HG03432 (cell line): ENCODE measurements around the gene DYNLT2.
"Not testable (repeated sequence)": the region's sequence is repeated elsewhere in the genome, so short reads cannot be mapped to it uniquely, and the experiment has no call there.

Experiments
- ATAC-seq: cut with Tn5 transposase; IDR thresholded peaks from one replicate; pipeline ENCODE4 v1.9.1; 2021; ENCODE audit warnings: mild to moderate bottlenecking, moderate library complexity; ENCODE audit not compliant: unreplicated experiment

The DYNLT2 gene

DNA sequence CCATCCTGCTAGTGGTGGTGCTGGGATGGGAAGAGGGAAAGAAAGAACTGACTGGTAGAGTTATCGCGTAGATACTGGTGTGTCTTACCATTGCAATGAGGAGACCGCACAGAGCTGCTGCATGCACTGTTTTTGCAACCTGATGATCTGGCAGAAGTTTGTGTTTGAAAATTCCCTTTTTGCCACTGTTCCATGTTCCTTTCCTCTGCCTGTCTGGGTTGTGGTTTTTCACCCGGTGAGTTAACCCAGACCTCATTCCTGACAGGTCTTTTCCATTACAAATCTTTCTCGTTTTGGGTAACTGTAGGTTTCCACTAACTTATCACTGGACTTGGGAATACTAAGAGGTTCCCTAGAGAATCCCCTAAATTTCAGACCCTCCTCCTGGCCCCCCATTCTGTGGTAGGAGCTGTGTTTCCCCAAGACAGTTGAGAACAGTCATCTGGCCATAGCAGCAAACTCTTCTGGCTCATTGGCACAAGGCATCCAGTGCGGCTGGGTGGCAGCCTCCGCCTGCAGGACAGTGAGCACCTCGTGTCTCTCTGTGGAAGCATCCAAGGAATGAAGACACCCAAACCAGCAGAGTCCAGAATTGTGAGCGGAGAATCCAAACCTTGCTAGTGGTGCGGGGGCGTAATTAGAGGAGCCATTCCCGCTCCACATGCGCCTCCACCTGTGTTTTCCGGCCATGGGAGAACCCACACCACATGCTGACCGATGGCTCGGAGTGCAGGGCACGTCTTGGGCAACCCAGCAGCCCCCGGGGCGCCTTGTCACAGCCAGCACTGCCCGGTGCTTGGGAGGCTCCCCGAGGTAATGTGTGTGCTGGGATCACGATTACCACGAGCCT is 32.8 kb upstream of the DYNLT2 start:
- no peak for ATAC-seq

DNA sequence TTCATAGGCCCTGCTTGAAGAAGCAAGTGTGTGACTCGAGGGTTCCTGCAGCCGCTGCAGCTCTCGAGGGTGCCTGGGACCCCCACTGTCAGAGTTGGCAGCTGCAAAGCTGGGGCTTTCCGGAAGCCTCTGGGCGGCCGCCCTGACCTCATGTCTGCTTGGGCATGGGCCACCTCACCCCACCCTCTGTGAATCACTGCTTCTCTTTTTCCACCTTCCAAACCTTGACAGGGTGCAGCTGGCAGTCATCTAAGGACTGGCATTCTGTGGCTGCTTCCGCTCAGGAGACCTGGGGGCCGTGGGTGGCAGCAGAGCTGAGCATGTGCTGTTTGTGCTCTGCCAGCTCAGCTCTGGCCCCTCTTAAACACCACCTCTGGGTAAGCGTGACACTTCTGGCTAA is 32.0 kb upstream of the DYNLT2 start:
- no peak for ATAC-seq

- no peak for ATAC-seq
These were observed 31.6 kb upstream of the DYNLT2 start for GRCh38 chr6:169782966-169783365.

DNA sequence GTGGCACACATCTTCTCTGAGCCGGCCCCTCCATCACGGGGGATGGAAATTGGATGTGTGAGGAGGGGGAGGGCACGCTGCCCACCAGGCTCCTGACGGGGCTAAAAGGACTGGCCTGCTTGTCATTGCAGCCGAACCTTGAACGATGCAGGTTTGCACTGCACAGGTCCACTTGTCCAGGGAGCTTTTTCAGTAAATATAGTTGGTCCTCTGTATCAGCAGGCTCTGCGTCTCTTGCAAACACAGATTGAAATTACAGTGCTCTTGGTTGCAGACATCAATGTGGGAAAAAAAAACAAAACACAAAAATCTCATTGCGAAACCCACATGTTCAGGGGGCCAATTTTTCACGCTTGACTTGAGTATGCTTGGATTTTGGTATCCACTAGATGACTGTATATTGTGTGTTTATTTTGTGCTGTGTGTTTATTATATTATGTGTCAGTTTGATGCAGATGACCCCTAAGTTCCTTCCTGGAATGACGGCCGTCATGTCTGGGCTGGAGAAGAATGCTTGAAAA is 29.3 kb upstream of the DYNLT2 start:
- no peak for ATAC-seq

DNA sequence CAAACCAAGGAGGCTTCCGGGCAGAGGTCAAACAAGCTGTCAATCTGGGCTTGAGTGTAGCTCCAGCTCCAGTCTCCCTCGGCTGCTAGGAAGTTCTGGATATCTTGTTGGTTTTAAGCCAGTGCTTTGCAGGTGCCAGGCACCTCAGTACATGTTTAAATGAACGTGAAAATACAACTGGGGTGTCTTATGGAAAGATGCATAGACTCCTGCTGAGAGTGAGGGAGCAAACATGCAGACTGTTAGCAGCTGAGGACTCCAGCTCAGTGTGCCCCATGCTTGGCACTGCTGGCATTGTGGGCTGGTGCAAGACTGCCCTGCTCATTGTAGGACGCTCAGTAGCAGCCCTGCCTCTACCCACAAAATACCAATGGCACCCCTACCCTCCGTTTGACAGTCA is 28.5 kb upstream of the DYNLT2 start:
- ATAC-seq = no peak

GRCh38 chr6:169779092-169779815 is 27.9 kb upstream of the DYNLT2 start:
- no peak for ATAC-seq

DNA sequence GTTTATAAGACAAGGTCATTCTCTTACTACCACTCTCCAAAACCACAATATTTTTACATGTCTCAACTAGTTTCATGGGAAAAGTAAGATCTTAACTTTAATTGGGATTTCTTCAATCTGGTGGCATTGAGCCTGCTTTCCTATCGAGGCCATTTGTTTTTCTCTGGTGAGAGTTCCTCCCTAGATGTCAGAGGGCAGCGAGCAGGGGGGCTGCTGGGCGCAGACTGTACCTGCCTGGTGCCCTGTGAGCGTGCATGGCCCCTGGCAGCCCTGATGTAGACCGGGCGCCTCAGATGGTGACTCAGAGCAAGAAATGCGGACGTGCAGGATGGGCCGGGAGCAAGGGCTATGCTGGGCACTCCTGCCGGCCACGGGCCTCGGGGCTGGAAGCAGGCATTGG is 27.3 kb upstream of the DYNLT2 start:
- no peak for ATAC-seq

- ATAC-seq = no peak
These were observed 26.5 kb upstream of the DYNLT2 start for GRCh38 chr6:169777896-169778295.

- no peak for ATAC-seq
These were observed 25.0 kb upstream of the DYNLT2 start for GRCh38 chr6:169776379-169776778.

- no peak for ATAC-seq
These were observed 23.9 kb upstream of the DYNLT2 start for GRCh38 chr6:169775321-169775720.

GRCh38 chr6:169774347-169774746 is 23.0 kb upstream of the DYNLT2 start:
- no peak for ATAC-seq

DNA sequence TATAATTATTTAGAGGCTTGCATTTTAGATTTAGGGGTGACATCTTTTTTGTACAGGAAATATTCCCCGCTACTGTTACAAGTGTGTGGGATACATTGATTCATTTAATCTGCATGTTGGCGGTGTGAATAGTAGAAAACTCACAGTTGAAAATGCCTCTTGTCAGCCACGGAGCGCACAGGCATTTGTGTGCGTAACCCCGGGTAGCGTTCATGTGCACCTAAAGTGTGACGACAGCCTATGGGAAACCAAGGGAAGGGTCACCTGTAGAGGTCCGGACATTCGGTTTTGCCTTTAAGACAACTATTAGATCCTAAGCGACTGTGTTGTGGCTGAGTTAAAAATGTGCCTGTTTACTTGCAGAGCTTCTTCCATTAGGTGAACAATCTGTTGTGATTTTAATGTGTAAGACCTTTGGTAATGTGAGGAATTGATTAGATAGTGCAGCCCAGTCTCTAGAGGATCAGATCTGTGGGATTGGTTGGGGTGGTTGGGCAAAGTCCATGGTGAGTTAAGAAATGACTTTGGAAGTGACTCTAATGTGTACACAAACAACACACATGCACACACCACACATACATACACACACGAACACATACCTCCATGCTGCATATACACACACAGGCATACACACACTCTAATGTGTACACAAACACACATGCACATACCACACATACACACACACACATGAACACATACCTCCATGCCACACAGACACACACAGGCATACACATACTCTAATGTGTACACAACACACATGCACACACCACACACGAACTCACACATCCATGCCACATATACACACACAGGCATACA is 15.8 kb upstream of the DYNLT2 start:
- no peak for ATAC-seq

GRCh38 chr6:169766232-169766631 is 14.9 kb upstream of the DYNLT2 start:
- ATAC-seq = no peak

DNA sequence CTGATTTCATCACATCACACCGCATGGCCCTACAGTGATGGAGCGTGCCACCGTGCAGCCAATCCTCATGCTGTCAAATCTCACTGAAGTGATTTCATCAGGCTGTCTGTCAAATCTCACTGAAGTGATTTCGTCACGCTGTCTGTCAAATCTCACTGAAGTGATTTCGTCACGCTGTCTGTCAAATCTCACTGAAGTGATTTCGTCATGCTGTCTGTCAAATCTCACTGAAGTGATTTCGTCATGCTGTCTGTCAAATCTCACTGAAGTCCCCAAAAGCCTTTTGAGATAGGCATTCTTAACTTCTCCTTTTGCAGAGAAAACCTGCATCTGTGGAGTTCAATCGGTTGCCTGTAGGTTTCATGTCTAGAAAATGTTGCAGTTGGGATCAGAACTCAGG is 14.4 kb upstream of the DYNLT2 start:
- not testable (repeated sequence) for ATAC-seq

DNA sequence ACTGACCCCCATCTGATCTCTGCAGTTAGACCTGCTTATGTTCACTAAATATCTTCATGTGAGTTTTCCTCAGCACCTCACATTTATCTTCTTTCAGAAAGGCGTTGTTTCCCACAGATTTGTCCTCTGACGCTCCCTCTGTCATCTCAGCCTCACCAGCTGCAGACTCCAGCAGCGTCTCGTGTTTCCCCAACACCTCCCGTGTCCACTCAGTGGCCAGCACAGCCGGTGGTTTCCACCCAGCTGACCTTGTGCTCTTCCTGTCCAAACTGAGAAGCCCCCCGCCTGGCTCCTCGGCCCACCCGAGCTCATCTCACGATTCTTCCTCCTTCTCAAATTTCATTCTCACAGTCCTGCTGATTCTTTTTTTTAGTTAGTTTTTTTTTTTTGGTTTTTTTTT is 12.5 kb upstream of the DYNLT2 start:
- no peak for ATAC-seq

DNA sequence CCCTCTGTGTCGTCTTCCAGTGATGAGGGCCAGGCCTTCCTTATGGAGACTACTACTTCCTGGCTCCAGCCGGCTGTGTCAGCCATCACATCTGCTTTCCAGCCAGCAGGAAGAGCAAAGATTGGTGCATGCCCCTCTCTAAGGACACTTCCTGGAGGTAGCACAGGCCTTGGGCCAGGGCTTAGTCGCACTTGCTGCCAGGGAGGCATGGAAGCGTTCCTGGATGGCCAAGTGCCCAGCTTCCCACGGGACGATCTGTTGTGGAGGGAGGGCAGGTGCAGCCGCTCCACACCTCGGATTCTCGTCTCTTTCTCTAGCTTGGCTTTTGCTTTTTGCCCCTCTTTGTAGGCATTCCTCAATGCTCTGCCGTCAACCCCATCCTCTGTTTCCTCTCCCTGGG is 11.9 kb upstream of the DYNLT2 start:
- ATAC-seq = no peak

- no peak for ATAC-seq
These were observed 3.8 kb upstream of the DYNLT2 start for GRCh38 chr6:169755162-169755561.

DNA sequence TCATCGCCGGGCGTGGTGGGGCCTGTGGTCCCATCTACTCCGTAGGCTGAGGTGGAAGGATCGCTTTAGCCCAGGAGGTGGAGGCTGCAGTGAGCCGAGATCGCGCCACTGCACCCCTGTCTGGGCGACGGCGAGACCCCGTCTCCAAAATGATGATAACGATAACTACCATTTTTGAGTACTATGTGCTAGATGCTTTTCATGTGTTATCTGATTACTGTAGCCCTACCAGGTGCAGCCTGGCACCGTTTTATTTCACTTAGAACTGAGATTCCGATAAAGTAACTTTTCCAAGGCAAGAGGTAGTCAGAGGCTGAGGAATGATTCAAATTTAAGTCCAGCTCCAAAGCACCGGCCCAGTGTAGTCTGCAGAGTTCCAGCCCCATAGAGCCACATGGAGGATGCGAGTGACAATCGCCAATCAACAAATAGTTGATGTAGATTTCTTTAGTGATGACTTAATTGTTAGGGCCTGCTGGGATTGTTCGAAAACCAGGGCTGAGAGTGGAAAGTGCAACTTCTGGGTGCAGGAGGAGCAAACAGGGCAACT is 777 bp upstream of the DYNLT2 start:
- no peak for ATAC-seq

DNA sequence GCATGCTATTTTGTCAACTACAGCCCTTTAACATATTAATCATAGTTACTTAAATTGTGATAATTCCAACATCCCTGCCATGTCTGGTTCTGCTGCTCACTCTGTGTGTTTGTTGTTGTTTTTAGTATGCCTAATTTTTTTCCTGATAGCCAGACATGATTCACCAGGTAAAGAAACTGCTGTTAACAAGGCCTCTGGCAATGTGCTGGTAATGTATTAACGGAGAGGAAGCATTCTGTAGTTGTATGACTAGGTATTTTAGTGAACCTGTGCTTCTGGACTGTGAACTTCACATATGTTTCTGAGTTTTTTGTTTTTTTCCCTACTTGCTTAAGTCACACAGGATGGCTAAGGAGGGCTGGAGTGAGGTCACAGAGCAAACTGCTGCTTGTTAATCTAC is 4.8 kb downstream of the DYNLT2 start:
- ATAC-seq = no peak

DNA sequence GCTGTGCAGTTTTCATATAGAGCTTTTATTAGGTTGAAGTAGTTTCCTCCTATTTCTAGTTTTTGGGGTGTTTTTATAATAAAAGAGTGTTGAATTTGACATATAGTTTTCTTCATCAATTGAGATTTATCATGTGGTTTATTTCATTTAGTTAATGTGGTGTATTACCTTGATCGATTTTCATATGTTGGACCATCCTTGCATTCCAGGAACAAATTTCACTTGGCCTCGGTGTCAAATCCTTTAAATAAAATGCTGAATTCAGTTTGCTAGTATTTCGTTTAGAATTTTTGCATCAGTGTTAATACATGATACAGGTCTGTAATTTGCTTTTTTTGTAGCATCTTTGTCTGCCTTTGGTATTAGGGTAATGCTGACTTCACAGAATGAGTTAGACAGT is 6.0 kb downstream of the DYNLT2 start:
- no peak for ATAC-seq

GRCh38 chr6:169741344-169741743 is 10.0 kb downstream of the DYNLT2 start:
- ATAC-seq = no peak
